CD4-positive, alpha-beta T cell treated with Interleukin-1 beta for 1 hour (primary cell): ENCODE measurements around the gene WASF3.

ENCODE experiments used
- DNase-seq, 2 donors: peaks; one replicate each; pipeline ENCODE4 v3.0.0-alpha.2; 2020 to 2022

The WASF3 gene, protein sequence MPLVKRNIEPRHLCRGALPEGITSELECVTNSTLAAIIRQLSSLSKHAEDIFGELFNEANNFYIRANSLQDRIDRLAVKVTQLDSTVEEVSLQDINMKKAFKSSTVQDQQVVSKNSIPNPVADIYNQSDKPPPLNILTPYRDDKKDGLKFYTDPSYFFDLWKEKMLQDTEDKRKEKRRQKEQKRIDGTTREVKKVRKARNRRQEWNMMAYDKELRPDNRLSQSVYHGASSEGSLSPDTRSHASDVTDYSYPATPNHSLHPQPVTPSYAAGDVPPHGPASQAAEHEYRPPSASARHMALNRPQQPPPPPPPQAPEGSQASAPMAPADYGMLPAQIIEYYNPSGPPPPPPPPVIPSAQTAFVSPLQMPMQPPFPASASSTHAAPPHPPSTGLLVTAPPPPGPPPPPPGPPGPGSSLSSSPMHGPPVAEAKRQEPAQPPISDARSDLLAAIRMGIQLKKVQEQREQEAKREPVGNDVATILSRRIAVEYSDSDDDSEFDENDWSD

DNA sequence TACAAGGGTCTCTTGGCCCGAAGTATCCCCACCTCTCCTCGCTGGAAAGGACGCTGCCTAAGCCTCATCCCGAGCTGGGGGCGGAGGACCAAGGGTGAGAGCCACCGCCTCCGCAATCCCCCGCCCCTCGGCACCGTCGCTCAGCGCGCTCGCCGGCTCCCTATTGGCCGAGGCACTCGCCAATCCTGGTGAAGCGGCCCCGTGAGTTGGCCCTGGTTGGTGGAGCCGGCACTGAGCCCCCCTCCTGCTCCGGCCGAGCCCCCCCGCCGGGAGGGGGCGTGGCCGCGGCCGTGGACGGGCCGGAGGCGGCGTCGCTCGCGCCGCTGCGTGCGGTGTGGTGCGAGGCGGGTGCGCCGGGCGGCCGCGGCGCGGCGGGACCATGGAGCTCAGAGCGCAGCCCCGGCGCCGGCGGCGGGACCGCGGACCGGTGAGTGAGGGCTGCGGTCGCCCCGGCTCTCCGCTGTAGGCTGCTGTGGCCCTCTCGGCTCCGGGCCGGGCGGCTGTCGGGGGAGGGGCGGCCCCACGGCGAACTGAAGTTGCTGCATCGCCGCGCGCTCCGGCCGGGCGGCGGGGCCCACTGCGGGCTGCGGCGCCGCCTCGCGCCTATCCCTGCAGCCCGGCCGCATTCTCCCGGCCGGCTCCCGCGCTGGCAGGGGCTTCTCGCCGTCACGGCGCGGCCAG, at the start of gene WASF3:
TSS of gene WASF3 (plus strand) at position 291 of the 681 bp plus-strand sequence. CDS start 84,588 bp downstream, outside the sequence.
- DNase-seq: peak; percentile 2 to 30

DNA sequence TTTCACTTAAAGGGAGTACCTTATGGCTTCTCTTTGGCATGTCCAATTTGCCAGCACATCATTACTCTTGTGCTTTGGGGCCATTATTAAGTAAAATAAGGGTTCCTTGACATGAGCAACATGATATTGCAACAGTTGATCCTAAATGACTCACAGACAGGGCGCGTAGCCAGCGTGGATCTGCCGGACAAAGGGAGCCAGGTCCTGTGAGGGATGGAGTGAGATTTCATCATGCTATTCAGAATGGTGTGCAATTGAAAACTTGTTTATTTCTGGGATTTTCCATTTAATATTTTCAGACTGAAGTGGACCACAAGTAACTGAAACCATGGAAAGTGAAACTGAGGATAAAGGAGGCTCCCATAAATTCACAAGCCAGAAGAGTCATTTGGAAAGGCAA, 48.6 kb upstream of the WASF3 start:
- DNase-seq: no peak

DNA sequence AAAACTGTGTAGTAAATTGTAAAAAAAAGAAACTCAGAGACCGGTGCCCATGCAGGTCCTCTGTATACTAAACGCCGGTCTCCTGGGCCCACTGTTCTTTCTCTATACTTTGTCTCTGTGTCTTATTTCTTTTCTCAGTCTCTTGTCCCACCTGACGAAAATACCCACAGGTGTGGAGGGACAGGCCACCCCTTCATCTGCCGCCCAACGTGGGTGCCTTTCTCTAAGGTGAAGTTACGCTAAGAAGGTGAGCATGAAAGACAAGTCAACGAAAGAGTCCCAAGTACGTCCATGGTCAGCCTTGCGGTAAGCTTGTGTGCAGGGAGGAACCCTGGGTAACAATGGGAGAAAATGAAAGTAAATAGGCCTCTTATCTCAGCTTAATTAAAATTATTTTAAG, 48.0 kb upstream of the WASF3 start:
- no peak for DNase-seq

DNA sequence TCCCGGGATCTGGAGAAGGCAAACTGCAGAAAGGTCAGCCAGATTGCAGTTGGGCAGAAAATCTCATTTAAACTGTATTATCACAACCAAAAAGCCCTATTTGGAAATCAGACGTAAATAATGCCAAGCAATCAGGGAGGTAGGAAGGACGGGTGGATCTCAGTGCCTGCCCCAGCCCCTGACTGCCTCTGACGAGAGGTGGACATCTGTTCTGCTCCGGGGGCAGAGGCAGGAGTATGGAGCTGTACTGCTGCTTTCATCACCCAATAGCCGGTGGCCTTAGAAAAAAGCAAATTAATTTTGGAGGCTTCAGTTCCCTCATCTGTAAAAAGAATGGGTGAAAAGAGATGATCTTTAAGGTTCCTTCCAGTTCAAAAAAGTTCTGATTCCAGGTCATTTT, 43.6 kb upstream of the WASF3 start:
- DNase-seq: no peak

DNA sequence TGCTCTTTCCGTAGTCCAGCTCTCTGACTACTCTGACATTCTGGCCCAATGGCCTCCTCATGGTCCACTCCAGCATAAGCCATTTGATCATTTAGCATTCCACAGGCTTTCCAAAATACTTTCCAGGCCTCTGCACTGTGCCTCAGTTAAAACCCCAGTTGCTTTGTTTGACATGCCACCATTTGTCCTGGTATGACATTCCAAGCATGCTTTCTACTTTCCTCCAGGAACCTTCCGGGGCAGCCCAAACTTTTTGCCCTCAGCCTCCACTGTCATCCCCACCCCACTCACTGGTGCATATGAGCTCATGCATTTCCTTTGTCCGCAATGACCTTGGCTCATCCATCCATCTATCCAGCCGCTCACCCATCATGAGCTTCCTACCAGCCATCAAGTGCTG, 41.8 kb upstream of the WASF3 start:
- no peak for DNase-seq

DNA sequence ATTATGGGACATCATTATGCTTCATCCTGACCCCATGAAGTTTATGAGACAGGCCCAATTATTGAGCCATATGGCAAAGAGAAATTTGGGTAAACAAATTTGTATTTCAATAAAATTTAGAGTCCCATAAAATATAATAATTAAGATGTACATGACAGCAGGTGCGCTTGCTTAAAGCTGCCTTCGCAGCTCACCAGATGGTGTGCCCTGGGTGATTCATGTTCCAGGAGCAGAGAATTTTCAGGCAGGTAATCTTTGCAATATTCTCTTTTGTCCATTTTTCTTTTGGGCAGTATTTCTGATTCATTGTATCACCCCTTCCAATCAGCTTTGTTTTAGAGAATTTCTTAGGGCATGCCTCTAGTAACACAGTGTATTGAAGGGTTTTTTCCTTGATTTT, 39.5 kb upstream of the WASF3 start:
- no peak for DNase-seq

- no peak for DNase-seq
Observed at GRCh38 chr13:26518451-26518959, 39.0 kb upstream of the WASF3 start.

GRCh38 chr13:26522571-26522970, 34.9 kb upstream of the WASF3 start:
- no peak for DNase-seq

DNA sequence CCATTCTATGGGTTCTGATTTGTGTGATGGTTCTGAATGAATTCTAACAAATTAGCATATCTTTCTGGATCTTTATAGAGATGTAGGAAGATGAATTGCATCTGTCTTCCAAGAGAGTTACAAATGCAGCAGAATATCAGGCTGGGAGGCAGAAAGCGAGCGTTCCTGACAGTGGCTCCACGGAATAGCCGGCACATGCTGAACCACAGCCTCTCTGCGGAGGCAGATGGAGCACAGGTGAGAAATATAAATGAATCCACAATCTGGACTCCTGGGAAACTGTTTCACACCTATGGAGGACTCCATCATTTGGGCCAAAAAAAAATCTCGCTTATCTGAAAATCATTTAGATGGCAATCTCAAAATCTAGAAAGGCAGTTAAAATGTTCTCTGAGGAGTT, 34.5 kb upstream of the WASF3 start:
- DNase-seq: no peak

DNA sequence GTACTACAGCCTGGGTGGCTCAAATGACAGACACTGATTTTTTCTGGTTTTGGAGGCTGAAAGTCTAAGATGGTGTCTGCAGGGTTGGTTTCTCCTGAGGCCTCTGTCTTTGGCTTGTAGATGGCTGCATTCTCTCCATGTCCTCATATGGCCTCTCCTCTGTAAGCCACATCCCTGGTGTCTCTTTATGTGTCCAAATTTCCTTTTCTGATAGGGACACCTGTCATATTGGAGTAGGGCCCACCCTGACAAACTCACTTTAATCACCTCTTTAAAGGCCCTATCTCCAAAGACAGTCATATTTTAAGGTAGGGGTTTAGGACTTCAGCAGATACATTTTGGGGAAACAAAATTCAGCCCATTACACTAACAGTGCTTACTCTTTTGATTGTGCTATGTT, 32.0 kb upstream of the WASF3 start:
- no peak for DNase-seq

- no peak for DNase-seq
Observed at GRCh38 chr13:26526702-26527216, 30.7 kb upstream of the WASF3 start.

- no peak for DNase-seq
Observed at GRCh38 chr13:26528527-26528926, 29.0 kb upstream of the WASF3 start.

- DNase-seq: no peak
Observed at GRCh38 chr13:26529441-26529840, 28.0 kb upstream of the WASF3 start.

GRCh38 chr13:26531742-26532141, 25.7 kb upstream of the WASF3 start:
- no peak for DNase-seq

DNA sequence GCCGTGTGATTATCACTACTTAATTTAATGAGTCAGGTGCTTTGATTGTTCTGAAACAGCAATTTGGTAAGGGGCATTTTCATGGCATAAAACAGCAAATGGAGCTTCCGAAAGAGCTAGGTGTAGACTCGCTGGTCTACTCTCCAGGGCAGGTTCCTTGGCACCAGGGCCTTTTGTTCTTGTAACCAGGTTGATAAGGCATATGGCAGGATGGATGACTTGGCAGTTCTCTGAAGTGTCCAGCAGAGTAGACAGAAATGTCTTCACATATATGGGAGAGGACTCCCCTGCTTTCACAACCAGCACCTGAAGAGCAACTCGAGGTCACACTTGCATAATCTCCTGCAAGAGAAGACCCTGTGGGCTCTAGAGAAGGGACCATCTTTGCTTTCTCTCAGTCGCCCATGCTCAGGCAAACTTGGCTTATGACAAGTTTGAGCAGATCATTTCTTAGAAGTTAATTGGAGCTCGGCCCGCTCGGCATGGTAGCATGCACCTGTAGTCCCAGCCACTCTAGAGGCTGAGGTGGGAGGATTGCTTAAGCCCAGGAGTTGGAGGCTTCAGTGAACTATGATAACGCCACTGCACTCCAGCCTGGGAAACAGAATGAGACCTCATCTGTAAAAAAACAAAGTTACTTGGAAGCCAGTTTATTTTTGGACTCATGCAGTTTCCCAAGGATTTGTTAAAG, 23.3 kb upstream of the WASF3 start:
- DNase-seq: no peak

- DNase-seq: no peak
Observed at GRCh38 chr13:26538363-26539317, 18.8 kb upstream of the WASF3 start.

- no peak for DNase-seq
Observed at GRCh38 chr13:26539738-26540292, 17.7 kb upstream of the WASF3 start.

GRCh38 chr13:26540334-26540733, 17.1 kb upstream of the WASF3 start:
- no peak for DNase-seq

DNA sequence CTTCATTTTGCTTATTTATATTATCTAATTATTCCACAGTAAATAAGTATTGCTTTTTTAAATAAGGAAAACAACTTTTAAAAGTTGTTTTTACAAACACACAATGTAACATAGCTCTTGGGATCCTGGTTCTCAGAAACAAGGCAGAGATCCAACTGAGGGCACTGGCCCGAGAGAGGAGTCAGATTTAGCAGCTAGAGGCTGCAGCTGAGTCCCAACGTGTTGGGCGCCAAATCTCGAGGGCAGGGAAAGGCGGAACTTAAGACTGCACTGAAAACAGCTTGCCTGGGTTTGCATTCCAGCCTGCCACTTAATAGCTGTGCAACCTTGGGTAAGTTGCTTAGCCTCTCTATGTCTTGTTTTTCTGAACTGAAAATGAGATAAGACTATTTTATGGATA, 16.4 kb upstream of the WASF3 start:
- no peak for DNase-seq

GRCh38 chr13:26541678-26542568, 15.6 kb upstream of the WASF3 start:
- DNase-seq: no peak

- no peak for DNase-seq
Observed at GRCh38 chr13:26544707-26545106, 12.8 kb upstream of the WASF3 start.
